HG03558 (cell line): ENCODE results near the gene CEACAM19.
"Not testable (repeated sequence)": the region's sequence is repeated elsewhere in the genome, so short reads cannot be mapped to it uniquely, and the experiment has no call there.

ENCODE experiments used
- ATAC-seq: cut with Tn5 transposase; IDR thresholded peaks from one replicate; pipeline ENCODE4 v1.9.1; 2021; ENCODE audit warnings: moderate number of reproducible peaks; ENCODE audit not compliant: unreplicated experiment; ENCODE audit errors: extremely low read depth

CEACAM19 gene

DNA sequence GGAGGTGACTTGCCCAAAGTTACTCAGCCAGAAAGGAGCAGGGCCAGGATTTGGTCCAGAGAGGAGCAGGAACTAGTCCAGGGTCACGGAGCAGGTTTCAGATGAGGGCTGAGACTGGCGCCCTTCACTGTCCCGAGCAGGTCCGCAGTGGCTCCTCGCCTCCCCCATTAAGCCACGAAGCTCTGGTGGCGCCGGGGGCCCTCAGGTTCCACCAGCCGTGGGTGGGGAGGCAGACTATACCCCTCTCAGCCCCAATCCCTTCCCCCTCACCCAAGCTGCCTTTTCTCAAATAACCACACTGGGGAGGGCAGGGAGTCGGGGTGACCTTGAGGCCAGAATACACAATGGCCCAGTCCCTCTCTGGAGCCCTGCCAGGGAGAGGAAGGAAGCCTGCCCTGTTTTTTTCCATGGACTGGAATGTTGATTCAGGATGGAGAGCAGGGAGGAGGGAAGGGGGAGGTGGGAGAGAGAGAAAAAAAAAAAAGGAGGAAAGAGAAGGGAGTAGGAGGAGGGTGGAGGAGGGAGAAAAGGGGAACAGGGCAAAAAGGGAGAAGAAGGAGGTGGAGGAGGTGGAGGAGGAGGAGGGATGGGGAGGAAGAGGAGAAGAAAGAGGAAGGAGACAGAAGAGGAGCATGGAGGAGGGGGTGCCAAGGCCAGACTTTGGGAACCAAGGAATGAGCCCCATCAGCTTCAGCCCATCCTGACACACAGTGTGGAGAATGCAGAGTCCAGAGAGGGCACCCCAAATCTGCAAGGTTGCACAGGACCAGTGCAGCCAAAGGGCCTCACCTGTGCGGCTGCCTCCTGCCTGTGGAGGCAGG is 47.4 kb downstream of the CEACAM19 start:
- ATAC-seq: no peak

GRCh38 chr19:44719262-44719701 is 48.0 kb downstream of the CEACAM19 start:
- ATAC-seq: no peak

GRCh38 chr19:44720396-44720795 is 49.1 kb downstream of the CEACAM19 start:
- not testable (repeated sequence) for ATAC-seq

GRCh38 chr19:44720945-44721344 is 49.7 kb downstream of the CEACAM19 start:
- no peak for ATAC-seq

GRCh38 chr19:44721369-44721768 is 50.1 kb downstream of the CEACAM19 start:
- ATAC-seq: not testable (repeated sequence)

- ATAC-seq: no peak
Observed at GRCh38 chr19:44722131-44723121, 51.1 kb downstream of the CEACAM19 start.

DNA sequence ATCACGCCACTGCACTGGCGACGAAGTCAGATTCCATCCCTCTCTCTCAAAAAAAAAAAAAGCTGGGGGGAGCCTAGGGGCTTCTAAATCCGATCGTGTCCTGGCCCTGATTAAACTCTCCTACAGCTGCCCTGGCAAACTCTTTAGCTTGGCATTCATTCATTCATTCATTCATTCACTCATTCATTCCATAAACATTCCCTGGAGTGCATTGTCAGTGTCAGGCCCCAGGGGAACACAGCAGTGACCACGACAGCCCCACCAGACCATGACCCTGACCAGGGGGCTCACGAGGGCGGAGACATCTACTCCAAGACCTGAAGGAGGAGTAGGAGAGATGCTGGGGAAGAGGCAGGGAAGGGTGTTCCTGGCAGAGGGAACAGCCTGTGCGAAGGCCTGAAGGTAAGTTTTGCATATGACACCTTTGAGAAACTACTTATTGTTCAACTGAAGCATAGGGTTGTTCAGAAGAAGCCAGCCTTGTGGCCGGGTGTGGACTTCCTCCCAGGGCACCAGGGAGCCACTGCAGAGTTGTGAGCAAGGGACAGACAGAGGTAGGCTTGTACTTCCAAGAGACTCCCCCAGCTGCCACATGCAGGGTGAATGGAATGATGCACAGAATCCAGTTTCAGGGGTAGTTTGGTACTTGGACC is 52.1 kb downstream of the CEACAM19 start:
- ATAC-seq: no peak

DNA sequence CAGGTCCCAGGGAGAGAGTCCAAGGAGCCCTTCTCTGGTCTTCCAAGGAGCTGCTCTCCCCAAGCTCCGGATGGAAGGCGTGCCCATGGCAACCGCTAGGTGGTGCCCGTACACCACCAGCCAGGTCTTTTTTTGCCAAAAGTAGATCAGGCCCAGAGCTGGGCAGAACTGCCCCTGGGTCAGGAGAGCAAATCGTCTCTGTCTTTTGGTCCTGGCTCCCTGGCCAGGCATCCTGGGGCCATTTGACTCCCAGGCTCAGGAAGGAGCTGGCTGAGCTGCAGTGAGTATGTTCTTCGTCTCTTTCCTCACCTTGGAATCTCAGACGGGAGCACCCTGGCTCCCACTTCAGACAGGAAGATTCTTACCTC is 52.7 kb downstream of the CEACAM19 start:
- ATAC-seq: no peak

- no peak for ATAC-seq
Observed at GRCh38 chr19:44725251-44725650, 54.0 kb downstream of the CEACAM19 start.

- ATAC-seq: no peak
Observed at GRCh38 chr19:44725684-44726083, 54.4 kb downstream of the CEACAM19 start.

DNA sequence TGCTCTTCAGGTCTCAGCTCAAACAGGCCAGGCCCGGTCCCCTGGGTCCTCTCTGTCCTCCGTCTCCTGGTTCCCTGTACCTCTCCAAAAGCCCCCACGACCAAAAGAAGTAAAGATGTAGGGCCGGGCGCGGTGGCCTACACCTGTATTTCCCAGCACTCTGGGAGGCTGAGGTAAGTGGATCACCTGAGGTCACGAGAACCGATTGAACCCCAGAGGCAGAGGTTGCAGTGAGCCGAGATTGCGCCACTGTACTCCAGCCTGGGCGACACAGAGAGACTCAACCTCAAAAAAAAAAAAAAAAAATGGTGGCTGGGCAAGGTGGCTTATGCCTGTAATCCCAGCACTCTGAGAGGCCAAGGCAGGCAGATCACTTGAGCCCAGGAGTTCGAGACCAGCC is 55.2 kb downstream of the CEACAM19 start:
- ATAC-seq: no peak

GRCh38 chr19:44728178-44728577 is 56.9 kb downstream of the CEACAM19 start:
- ATAC-seq: no peak

DNA sequence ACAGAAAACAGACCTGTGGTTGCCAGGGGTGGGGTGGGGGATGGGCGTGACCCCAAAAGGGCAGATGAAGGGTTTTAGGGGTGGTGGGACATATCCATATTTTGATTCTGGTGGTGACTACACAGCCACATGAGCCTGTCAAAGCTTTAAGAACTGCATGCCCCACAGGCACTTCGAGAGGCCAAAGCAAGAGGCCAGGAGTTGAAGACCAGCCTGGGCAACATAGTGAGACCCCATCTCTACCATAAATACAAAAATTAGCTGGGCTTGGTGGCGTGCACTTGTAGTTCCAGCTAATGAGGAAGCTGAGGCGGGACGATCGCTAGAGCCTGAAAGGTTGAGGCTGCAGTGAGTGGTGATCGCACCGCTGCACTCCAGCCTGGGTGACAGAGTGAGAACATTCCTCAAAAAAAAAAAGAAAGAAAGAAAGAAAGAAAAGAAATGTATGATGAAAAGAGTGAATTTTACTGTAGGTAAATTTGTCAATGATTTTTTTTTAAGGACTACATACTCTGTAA is 58.3 kb downstream of the CEACAM19 start:
- no peak for ATAC-seq

- ATAC-seq: no peak
Observed at GRCh38 chr19:44731081-44731480, 59.8 kb downstream of the CEACAM19 start.

- no peak for ATAC-seq
Observed at GRCh38 chr19:44731622-44732021, 60.3 kb downstream of the CEACAM19 start.

DNA sequence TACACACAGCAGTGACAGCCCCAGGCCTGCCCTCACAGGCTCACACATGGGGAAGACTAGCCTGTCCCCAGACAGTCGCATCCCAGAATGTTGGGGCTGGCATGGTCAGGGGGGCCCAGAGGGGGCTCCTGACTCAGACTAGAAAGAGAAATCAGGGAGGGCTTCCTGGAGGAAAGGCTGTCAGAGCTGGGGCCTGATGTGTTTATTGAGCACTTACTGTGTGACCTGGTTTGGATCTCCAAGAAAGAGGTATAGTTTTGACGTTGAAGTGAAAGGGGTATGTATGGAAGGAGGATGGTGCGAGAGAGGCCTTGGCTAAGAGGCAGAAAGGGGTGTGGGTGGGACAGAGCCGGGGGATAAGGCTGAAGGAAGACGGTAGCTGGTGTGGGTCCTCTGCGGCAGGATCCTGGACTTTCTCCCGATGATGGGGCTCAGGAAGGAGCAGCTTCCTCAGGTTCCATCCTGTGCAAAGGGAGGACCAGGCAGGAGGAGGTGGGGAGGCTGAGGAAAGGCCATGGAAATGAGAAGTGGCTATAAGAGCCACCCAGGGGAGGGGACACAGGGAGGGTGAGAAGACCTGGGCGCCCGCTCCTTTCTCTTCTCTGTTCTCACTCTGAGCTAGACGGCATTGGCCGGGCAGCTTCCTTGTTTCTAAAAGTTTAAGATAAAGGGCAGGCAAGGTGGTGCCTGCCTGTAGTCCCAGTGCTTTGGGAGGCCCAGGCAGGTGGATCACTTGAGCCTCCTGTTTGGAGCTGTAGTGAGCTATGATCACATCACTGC is 61.1 kb downstream of the CEACAM19 start:
- no peak for ATAC-seq
